HG03520 (cell line): ENCODE data around the gene DPYSL3.

Source experiments
- ATAC-seq: cut with Tn5 transposase; IDR thresholded peaks from one replicate; pipeline ENCODE4 v1.9.1; 2021; ENCODE audit warnings: mild to moderate bottlenecking, moderate library complexity; ENCODE audit not compliant: unreplicated experiment

DPYSL3 gene

GRCh38 chr5:147474140-147474539, 35.7 kb downstream of the DPYSL3 start:
- no peak for ATAC-seq

GRCh38 chr5:147472664-147473475, 37.0 kb downstream of the DPYSL3 start:
- ATAC-seq = no peak

DNA sequence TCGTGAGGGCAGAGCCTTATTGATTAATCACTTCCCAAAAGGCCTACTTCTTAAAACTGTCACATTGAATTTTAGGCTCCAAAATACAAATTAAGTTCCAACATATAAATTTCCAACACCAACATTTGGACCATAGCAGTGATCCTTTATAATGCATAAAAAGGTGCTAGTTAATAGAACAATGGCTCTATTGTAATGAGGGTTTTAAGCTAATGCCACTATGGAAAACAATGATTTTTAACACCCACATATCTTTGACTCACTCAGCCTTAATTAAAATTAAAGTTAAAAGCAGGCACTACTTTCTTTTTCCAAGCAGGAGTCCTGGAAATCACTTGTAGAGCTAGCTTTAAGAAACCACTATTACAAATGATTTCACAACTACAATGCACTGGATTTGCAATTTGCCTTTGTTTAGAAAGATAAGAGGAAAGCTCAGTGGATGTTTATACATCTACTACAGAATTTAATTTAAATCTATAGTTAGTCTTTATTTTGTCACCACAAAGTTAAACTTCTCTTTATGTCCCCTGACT, 41.8 kb downstream of the DPYSL3 start:
- ATAC-seq = no peak

- no peak for ATAC-seq
Observed at GRCh38 chr5:147466360-147466980, 43.4 kb downstream of the DPYSL3 start.

GRCh38 chr5:147465747-147466146, 44.1 kb downstream of the DPYSL3 start:
- ATAC-seq = no peak

DNA sequence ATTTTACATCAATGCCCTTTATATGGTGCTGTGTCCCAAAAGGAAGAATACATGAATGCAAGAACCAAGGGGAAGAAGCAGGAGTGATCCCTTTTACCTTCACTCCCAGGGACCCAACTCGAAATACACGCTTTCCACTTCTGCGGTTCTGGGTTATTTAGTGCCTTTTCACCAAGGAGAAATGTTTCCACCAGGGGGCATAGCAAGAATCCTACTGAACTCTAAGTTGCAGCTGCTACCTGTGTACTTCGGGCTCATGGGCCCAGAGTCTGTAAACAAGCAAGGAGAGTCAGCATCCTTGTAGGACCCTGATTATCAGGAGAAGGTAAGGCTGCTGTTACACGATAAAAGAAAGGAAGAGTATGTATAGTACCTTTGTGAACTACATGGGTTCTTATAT, 45.7 kb downstream of the DPYSL3 start:
- ATAC-seq = no peak

DNA sequence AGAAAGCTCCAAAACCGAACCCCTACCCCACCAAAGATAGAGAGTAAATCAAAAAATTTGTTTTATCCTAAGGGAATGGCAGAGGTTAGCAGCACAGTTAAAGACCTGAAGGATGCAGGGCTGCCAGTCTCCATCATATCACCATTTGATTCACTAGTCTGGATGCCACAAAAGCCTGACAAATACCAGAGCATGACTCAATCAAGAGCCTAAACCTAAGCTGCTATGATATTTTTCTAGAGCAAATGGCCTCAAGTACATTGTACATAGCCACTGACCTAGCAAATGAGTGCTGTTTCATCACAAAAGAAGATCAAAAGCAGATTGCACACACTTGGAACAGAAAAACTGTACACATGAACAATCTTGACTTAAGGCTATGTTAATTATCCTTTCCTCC, 48.0 kb downstream of the DPYSL3 start:
- no peak for ATAC-seq

DNA sequence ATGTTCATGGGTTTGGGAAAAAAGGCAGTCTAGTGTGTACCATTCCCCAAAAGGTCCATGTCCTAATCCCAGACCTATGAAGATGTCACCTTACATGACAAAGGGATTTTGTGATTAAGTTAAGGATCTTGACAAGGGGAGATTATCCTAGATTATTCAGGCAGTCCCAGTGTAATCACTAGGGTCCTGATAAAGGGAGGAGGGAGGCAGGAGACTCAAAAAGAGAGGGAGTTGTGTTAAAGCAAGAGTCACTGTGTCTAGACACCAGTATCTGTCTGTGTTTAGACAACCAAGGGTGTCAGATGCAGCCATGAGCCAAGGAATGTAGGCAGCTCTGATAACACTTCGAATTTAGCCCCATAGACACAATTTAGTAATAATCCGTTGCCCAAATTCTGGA, 49.5 kb downstream of the DPYSL3 start:
- ATAC-seq = no peak

DNA sequence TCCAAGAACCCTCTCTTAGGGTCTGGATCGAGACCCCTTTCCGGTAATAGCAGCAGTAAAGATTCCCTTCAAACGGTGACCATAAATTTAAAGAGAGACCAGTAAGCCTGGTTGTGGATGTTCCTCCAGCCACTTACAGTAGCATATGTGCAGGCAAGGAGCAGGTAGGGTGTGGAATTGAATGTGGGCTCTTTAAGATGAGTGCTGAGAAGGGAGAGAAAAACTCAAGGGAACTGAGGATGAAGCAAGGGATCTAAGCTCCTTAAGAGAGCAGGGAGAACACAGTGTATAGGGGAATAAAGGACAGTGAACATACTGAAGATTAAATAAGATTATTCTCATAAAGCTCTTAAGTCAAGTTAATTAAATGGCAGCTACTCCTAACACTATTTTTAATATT, 51.3 kb downstream of the DPYSL3 start:
- no peak for ATAC-seq

GRCh38 chr5:147455822-147456450, 53.9 kb downstream of the DPYSL3 start:
- no peak for ATAC-seq

DNA sequence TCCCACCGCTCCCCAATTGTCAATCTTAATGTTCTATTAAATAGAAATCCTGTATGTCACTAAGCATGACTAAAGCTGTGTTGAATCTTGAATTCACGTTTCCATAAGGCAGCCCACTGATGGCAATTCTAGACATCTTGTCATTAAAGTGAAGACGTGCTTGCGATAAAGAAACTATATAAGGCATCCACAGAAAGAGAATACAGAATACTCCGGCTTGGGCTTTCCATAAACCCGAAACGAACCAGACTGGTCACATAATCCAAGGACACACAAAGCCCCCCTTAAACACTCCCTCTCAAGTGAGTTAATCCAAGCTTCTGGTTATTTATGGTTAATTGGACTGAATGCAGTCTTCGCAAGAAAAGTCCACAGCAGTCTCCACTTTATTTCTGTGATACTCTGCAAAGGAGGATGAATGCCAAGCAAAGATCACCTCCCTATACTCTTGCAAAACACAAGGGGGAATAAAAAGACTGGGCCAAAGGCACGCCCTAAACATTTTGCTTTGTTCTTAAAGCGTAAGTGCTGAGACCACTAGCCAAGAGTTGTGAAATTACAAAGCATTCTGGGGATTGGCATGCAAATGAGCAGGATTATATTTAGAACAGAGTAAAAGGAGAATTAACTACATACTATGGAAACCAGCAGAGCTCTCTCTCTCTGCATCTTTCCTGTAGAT, 54.7 kb downstream of the DPYSL3 start:
- ATAC-seq = no peak

- peak; percentile 71 for ATAC-seq
Observed at GRCh38 chr5:147453875-147454814, 55.7 kb downstream of the DPYSL3 start.

DNA sequence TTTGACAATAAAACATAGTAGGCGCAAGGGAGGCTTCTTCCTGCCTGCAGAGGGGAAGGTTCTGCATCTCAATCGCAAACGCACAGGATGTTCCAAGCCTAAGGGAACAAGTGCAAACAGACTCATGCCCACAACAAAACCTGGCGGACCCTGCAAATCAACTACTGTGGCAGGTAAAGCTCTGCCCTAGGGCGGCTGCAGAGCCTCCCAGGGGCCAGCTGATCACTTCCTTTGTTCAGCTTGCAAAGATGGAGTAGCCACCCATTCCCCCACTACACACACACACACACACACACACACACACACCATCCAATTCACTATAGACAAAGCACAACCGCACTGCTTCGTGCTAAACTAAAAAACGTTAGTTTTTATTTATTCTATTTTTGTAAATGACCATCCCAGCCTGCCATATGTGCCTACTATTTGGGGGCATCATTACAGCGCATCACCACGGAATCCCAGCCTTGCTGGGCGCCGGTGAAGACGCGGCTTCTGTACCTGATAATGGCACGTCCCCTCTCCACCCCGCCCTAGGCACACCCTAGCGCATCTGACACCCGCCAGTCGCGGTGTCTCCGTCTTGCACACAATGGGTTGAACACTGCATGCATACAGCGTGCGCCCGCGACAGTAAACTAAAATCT, 57.6 kb downstream of the DPYSL3 start:
- no peak for ATAC-seq

DNA sequence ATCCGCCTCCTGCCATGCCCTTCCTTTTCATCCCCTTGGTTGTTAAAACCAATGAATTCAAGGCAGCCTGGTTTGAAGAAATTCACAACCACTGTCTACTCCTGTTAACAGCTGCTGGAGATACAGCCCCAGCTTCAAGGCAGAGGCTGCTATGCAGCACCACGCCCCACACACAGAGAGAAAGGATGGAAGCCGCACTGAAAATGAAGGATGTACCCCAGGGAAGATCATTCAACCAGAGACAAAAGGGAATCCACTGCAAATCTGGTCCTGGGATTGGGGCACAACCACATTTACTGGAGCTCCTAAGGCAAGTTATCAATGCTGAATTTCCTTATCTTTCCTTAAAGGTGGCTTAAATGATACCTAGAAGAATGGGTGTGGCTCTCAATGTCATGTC, 58.7 kb downstream of the DPYSL3 start:
- no peak for ATAC-seq

DNA sequence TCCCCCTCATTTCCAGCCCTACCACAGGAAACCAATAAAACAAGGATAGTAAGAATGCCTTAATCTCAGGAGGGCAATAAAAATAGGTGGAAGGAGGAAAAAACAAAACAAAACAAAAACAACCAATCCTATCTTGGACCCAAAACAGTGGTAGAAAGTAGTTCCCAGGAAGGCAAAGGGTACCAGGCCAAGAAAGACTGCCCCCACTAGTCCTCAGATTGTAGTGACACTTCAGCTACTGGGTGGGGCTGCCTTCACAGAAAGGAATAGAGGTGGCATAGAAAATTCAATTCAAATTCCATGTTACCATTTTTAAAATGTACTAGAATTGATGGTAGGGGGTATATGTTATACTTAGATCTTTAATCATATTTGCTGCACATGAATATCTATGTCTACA, 59.3 kb downstream of the DPYSL3 start:
- ATAC-seq = no peak

GRCh38 chr5:147448766-147449165, 61.1 kb downstream of the DPYSL3 start:
- no peak for ATAC-seq

DNA sequence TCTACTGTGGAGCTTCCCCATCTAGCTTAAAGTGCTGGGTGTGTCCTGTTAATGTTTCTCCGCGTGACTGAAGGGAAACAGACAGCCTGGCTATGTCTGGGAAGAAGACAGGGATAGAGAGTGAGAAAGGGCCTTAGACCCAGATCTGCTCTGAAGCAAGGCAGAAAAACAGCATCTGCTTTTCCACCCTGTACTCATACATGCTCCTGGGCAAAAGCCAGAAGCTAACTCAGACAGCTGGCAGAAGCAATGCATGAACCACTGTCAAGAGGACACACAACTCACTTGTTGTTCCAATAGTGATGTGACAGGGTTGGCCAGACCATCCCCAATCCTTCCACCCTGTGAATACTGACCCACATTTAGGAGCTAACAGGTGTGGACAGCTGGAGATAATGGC, 63.3 kb downstream of the DPYSL3 start:
- ATAC-seq = no peak

DNA sequence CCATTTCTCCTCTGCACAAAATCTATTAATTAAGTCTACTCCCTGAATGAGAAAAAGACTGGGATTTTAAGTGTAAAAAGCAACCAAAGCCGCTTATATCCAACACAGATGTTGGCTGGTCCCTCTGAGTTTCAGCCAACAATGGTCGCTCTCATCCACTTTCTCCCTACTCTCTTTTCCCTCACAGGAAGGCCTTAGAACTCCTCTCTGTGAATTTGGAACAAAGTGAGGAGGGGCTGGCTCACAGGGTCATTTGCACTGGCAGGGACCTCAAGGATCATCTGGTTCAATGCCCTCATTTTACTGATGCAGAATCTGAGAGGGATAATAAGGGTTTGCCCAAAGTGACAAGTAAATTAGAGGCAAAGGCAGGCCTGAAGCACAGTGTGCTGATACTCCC, 64.0 kb downstream of the DPYSL3 start:
- ATAC-seq = no peak

DNA sequence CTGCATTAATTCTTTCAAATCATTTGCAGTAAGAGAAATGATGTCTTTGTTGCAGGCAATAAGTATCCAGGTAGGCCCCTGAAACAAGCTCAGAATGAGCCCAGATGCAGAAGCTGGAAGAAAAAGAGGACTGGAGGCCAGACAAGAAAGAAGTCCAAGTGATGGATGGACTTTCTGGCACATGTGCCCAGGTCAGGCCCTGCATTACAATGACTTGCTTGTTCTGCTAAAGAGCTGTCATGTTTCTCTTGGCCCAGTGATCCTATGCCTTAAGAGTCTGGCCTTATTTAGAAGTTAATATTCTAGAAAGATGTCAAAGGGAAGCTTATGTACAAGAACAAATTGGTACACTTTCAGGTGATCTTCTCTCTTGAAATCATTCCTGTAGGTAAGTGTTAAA, 64.8 kb downstream of the DPYSL3 start:
- ATAC-seq = no peak

- ATAC-seq = no peak
Observed at GRCh38 chr5:147442224-147442623, 67.6 kb downstream of the DPYSL3 start.
